Upper lobe of right lung (tissue), 1 donor: ENCODE data around the gene TMEM204. TPM values are rescaled to one million over a fixed set of nuclear protein-coding genes. Genes with fewer than 3 reads are reported as not detected.

Experiments used
- ATAC-seq: fragments of 200-7000 bp; cut with Tn5 transposase; one replicate; pipeline ENCODE4 v1.9.1; 2020; ENCODE audit warnings: mild to moderate bottlenecking, moderate library complexity
- DNase-seq: peaks from one replicate; pipeline ENCODE4 v3.0.0-alpha.2; 2020
- H3K27ac ChIP-seq: fragments of 200-600 bp; one replicate; pipeline ENCODE4 v1.8.0; 2022
- H3K27me3 ChIP-seq: fragments of 200-600 bp; one replicate; pipeline ENCODE4 v1.8.0; 2022; ENCODE audit warnings: mild to moderate bottlenecking
- H3K36me3 ChIP-seq: fragments of 200-600 bp; one replicate; pipeline ENCODE4 v1.8.0; 2022
- H3K4me1 ChIP-seq: fragments of 200-600 bp; one replicate; pipeline ENCODE4 v1.8.0; 2022
- H3K4me3 ChIP-seq: fragments of 200-600 bp; one replicate; pipeline ENCODE4 v1.8.0; 2022; ENCODE audit warnings: mild to moderate bottlenecking
- H3K9me3 ChIP-seq: fragments of 200-600 bp; one replicate; pipeline ENCODE4 v1.8.0; 2022
- CTCF ChIP-seq: fragments of 200-600 bp; IDR thresholded peaks from one replicate; pipeline ENCODE4 v1.8.0; 2022; ENCODE audit warnings: antibody characterized with exemption
- intact Hi-C: fragments of 100-400 bp; cut with DNase I; formaldehyde crosslinking; loops from one replicate; pipeline ENCODE4 v1.11.0; 2022
- total RNA-seq: library from RNA; stranded (reverse); fragmentation: NEBNext Ultra II Directional; extraction: Animal tissue kit (Norgen Biotek cat#: 25700); gene quantifications from one replicate; pipeline ENCODE4 v1.2.1, GENCODE V29; 2021
- donor health status: DM: no; HTN: yes; CAD: no; lungs with severe emphysema.

Gene TMEM204
- total RNA-seq, 1 donor from 2014 or later, result 69.2 TPM

DNA sequence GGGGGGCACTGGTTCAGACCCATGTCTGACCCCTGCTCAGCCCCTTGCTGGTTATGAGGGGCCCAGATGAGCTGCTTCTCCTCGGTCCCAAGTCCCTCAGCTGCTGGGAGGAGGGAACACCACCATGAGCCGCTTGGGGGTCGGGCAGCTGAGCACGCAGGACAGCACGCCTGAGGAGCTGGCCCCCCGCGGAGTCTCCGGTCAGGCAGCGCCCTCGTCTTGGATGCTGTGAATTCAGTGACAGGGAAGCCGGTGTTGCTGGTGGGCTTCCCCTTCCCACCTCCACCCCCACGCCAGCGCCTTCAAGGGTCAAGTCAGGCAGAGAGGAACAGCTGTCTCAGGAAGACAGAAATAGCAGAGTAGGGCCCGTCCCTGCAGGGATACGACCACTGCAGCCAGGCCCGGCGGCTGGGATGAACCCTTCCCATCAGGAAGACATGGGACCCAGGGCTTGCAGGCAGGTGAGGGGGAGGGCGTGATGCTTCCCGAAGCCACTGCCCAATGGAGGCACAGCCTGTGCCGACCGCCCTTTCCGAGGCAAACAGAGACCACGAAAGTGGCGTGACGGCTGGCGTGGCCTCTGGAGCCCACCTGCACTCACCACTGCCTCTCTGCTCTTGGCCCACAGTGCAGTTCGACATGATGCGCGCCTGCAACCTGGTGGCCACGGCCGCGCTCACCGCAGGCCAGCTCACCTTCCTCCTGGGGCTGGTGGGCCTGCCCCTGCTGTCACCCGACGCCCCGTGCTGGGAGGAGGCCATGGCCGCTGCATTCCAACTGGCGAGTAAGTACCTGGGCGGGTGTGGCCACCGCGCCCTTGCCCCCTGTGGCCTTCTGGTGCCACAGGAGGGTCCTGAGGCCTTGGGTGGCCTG, 8.1 kb downstream of the TMEM204 start:
- H3K9me3 ChIP-seq, result no peaks in the 10 kb centered on the region
- H3K4me3 ChIP-seq, result no peak overlapping the region
- ATAC-seq, result no peak
- H3K36me3 ChIP-seq, result peaks cover 53% of the 10 kb centered on the region
- peaks cover 53% of the 10 kb centered on the region for H3K4me1 ChIP-seq
- H3K27ac ChIP-seq, result peak overlapping the region; percentile 80
- TF ChIP-seq CTCF, result no peak
- no peaks in the 10 kb centered on the region for H3K27me3 ChIP-seq
- DNase-seq, result no peak
- intact Hi-C loops, result no loop called here

DNA sequence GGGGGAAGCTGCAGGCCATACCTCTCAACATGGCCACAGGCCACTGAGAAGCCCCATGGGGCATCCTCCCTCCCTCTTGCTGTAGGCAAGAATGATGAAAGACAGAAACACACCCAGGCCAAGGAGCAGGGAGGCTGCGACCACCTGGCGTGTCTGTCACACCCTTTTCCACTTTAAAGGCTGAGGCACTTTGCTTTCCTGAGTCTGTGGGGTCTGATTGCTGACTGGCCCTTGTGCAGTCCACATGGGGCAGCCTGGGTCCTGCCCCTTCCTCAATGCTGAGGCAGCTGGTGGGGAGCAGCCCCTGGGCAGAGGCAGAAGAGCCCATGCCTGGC, 8.7 kb downstream of the TMEM204 start:
- intact Hi-C loops, result no loop called here
- no peak overlapping the region for H3K4me3 ChIP-seq
- H3K27me3 ChIP-seq, result no peaks in the 10 kb centered on the region
- H3K9me3 ChIP-seq, result no peaks in the 10 kb centered on the region
- H3K36me3 ChIP-seq, result peaks cover 50% of the 10 kb centered on the region
- DNase-seq (no peak), ATAC-seq (no peak)
- H3K27ac ChIP-seq, result peak overlapping the region; percentile 80
- TF ChIP-seq CTCF, result no peak
- peaks cover 56% of the 10 kb centered on the region for H3K4me1 ChIP-seq

DNA sequence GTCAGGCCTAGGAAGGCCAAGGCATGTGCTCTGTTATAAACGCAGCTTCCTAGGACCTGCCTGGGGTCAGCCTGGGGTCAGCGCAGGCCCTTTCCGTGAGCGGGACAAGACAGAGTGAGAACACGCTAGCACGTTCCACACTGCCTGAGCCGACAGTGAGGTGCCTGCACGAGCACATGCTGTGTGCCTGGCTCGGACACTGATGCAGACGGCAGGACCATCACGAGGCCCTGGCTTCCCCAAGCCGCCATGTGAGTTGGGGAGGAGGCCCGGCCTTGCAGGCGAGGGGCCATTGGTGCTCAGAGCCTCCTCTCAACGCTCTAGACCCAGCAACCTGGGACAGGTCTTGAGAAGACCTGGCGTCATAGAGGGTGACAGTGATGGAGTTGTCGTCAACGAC, 9.1 kb downstream of the TMEM204 start:
- DNase-seq (no peak), ATAC-seq (no peak)
- peaks cover 60% of the 10 kb centered on the region for H3K4me1 ChIP-seq
- peak overlapping the region; percentile 80 for H3K27ac ChIP-seq
- TF ChIP-seq CTCF, result no peak
- peaks cover 46% of the 10 kb centered on the region for H3K36me3 ChIP-seq
- H3K9me3 ChIP-seq, result no peaks in the 10 kb centered on the region
- no peaks in the 10 kb centered on the region for H3K27me3 ChIP-seq
- intact Hi-C loops, result no loop called here
- no peak overlapping the region for H3K4me3 ChIP-seq

DNA sequence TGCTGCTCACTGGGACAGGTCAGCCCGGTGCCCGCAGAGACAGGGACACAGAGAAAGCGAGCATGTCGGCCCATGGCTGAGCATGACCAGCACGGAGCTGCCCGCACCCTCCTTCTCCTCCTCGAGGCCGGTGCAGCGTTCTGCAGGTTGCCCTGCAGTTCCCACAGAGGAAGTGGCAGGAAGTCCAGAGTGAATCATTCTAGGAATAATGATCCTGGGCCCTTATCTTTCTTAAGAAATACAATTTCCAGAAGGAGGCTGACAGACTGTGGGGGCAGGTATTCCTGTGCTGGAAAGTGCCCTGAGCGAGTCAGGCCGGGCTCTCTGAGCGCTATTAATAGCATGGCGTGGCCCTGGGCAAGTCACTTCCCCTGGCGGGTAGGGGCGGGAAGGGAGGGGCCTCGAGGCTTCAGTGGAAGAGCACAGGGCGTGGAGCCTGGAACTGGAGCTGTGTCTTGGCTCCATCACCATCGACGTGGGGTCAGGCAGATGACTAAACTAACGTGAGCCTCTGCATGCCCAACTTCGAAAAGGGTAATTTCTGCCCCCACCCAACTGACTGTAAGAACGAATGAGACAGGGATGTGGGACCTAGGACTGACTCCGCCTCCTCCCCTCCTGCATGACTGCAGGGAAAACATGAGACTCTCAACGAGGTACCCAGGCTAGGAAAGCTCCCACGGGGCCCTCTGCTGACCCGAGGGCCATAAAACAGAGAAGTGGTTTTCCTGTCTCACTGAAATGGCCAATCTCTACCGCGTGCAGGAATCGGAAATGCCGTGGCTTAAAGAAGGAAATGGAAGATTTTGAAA, 9.8 kb downstream of the TMEM204 start:
- no peaks in the 10 kb centered on the region for H3K9me3 ChIP-seq
- peak overlapping the region; percentile 80 for H3K27ac ChIP-seq
- peak overlapping the region; percentile 1 for H3K4me3 ChIP-seq
- peak; percentile 5 for TF ChIP-seq CTCF
- H3K4me1 ChIP-seq, result peaks cover 59% of the 10 kb centered on the region
- peak; percentile 76 for ATAC-seq
- H3K36me3 ChIP-seq, result peaks cover 39% of the 10 kb centered on the region
- no peaks in the 10 kb centered on the region for H3K27me3 ChIP-seq
- DNase-seq, result peak; percentile 82
- intact Hi-C loops, result no loop called here

DNA sequence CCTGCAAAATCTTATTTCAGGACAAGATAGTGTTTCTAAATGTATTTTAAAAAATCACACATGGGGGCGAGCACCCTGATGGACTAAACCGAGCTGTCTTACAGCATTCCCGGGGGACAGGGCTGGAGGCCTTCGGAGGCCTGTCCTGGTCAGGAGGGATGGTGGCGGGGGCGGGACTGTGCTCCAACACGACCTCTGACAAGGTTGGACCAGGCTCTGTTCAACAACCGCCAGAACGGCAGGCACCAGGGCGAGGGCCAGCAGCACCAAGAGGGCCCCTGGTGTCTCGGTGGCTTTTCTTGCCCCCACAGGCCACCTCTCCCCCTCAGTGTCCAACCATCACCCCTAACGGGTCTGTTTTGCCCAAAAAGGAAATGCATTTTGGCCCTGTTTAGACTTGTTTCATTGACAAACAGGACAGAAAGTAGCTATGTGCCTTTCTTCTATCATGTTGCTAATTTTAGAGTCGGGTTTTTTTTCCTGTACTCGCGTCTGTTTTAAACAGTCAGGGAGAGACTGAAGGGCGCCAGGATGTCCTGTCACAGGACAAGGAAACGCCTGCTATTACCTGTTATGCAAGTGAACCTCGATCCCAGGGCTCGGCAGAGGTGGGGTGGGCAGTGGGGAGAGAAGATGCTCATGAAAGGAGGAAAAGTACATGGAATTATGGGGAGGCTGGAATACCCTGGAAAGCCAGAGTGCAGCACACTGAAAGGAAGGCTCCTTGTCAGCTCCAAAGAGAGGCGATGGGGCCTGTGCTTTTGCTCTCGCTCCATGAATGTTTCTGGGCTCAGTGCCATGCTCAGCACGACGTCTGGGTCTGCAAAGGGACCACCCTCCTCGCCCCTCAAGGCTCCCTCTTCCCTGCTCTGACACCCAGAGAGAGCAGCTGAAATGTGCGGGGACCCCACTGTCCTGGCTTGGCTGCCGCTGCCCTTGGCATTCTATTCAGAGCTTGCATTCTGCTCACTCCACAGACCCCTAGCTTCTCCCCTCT, 11.9 kb downstream of the TMEM204 start:
- peaks cover 36% of the 10 kb centered on the region for H3K36me3 ChIP-seq
- H3K4me1 ChIP-seq, result peaks cover 67% of the 10 kb centered on the region
- ATAC-seq (peak; percentile 3), DNase-seq (no peak)
- no peaks in the 10 kb centered on the region for H3K9me3 ChIP-seq
- no peaks in the 10 kb centered on the region for H3K27me3 ChIP-seq
- TF ChIP-seq CTCF, result no peak
- intact Hi-C loops, result no loop called here
- no peak overlapping the region for H3K4me3 ChIP-seq
- peak overlapping the region; percentile 80 for H3K27ac ChIP-seq
